A172 (cell line): ENCODE data around the gene ZNF556. TPM values are rescaled to one million over a fixed set of nuclear protein-coding genes. Genes with fewer than 3 reads are reported as not detected.
"Not testable (repeated sequence)": the region's sequence is repeated elsewhere in the genome, so short reads cannot be mapped to it uniquely, and the experiment has no call there.

ENCODE experiments used
- DNase-seq: peaks from one replicate; pipeline ENCODE4 v3.0.0-alpha.2; 2015; ENCODE audit warnings: low spot score
- total RNA-seq: library from RNA; depleted of rRNA; stranded (reverse); fragments of >200 nt; shearing (Covaris generic); gene quantifications from 2 replicates; pipeline ENCODE4 v1.2.3, GENCODE V29; 2014

Gene ZNF556
- total RNA-seq, 1 experiment from 2014 or later: not detected

- no peak for DNase-seq
Measured at GRCh38 chr19:2853015-2853606, 14.0 kb upstream of the ZNF556 start.

- DNase-seq: no peak
Measured at GRCh38 chr19:2854849-2855248, 12.3 kb upstream of the ZNF556 start.

DNA sequence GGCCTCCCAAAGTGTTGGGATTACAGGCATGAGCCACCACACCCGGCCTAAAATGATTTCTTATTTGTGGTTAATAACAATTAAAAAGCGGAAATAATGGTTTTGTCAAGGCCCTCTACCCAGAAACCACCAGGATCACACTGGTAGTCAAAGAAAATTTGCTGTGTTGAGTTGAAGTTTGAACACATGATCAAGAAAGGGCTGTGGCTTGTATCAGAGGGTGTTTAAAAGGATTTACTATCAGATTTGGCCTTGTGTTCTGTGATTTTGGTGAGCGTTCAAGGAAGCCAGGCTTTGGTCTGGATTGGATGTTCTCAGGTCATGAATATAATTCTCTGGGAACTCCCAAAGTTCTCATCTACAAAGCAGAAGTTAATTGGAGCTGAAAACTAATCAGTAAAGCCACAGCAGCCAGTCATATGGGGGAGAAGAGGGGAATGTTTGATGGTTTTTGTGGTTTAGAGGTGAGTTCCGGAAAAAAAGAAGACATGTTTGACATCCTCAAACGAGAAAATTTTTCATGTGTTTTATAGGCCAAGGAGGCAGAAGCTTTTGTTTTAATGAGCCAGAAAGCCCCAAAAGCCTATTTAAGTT is 10.6 kb upstream of the ZNF556 start:
- DNase-seq: no peak

- no peak for DNase-seq
Measured at GRCh38 chr19:2858864-2859263, 8.3 kb upstream of the ZNF556 start.

DNA sequence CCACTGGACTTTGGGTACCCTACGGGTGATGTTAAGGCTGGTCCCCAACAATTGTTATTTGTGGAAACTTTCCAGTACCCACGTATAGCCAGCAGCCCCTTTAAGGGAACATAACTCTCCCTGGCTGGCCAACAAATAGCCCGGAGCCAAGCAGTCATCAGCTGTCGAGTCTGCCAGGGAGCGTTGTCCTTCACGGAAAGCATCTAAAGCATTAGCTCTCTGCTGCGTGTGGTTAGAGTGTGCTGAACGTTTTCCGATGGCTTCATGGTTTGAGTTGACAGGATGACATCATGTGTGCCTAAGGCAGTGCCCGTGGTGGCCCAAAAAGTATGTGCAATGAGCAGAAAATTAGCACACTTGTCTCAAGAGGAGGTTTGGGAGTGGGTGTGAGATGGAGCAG is 3.3 kb upstream of the ZNF556 start:
- DNase-seq: no peak

DNA sequence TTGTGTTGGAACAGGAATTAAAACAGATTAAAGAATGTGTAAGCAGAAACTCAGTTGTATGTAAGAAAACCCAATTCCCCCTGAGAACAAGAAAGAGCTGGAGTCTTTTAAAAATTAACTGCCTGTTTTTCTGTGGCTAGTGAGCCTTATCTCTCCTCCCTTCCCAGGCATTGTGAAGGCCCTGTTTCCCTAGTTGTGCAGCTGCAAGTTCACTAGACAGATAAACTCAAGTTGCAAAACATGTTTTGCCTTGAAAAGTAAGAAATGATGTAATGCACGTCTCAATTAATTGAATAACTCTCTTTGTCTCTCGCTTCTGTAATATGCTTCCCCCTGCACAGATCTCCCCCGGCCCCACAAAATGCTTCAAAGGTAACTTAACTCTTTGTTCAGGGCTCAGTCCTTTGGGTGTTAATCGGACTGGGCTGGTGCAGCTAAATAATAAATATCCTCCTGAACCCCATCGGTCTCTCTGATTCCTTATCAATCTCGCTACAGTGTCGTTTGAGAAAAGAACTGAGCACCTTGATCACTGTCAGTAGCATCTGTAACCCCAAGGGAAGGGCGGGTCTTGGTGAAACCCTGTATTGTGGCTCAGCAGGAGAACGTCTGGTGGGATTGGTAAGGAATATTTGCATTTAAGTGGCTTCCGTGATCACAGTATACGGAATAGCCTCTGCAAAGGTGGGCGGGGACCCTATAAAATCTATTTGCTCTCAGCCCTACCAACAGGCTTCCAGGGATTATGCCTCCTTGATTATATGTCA is 1.6 kb upstream of the ZNF556 start:
- DNase-seq: no peak

DNA sequence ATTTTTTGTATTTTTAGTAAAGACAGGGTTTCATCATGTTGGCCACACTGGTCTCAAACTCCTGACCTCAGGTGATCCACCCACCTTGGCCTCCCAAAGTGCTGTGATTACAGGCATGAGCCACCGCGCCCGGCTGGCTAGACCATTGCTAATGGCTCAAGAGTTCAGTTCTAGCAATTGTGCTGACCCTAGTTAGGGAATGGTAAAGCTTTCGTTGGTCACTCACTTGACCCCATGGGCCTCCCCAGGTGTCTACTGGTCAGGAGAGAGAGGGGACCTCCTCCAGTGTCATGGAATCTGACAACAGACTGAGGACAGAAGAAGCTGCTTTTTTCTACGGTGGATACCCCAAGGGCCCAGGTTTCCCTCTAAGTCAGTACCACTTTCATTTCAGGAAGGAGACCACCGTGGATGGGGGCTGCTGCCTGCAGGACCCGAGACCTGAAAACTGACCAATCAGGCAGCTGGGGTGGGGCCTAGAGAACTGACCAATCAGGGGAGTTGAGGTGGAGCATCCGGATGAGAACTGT is 575 bp upstream of the ZNF556 start:
- DNase-seq: no peak

DNA sequence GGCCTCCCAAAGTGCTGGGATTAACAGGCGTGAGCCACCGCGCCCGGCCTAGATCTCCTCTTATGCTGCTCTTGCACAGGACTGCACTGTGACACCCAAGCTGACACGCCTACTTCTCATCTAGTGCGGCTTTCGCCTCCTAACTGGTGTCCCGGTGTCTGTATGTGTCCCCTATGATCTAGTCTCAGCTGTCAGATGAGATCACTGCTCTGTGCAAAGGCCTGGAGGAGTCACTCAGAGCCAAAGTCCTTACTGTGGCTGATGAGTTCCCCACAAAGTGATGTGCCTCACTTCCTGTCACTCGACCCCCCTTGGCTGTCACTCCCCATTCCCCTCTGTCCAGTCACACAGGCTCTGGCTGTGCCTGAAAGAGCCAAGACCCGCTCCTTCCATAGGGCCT is 2.5 kb downstream of the ZNF556 start:
- no peak for DNase-seq

DNA sequence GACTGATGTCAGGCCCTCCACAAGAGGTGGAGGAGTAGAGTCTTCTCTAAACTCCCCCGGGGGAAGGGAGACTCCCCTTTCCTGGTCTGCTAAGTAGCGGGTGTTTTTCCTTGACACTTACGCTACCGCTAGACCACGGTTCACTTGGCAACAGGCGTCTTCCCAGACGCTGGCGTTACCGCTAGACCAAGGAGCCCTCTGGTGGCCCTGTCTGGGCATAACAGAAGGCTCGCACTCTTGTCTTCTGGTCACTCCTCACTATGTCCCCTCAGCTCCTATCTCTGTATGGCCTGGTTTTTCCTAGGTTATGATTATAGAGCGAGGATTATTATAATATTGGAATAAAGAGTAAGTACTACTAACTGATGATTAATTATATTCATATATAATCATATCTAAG is 5.0 kb downstream of the ZNF556 start:
- not testable (repeated sequence) for DNase-seq

DNA sequence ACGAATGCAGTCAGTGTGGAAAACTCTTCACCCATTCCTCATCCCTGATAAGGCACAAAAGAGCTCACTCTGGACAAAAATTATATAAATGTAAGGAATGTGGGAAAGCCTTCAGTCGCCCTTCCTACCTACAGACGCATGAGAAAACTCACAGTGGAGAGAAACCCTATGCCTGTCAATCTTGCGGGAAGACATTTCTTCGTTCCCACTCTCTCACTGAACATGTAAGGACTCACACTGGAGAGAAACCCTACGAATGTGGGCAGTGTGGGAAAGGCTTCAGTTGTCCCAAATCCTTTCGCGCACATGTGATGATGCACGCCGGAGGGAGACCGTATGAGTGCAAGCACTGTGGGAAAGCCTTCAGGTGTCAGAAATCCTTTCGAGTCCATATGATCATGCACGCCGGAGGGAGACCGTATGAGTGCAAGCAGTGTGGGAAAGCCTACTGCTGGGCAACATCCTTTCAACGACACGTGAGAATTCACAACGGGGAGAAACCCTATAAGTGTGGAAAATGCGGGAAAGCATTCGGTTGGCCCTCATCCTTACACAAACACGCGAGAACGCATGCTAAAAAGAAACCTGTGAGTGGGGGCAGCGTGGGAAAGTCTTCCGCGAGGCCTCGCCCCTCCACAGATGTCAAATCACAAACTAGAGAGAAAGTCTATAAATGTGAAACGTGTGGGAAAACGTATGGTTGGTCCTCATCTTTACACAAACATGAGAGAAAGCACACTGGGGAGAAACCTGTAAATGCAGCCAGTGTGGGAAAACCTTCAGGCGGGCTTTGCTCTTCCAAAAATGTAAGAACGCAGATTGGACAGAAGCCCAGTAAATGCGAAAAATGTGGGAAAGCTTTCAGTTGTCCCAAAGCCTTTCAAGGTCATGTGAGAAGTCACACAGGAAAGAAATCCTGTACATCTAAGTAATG is 10.5 kb downstream of the ZNF556 start:
- DNase-seq: no peak

- DNase-seq: no peak
Measured at GRCh38 chr19:2883686-2884439, 16.7 kb downstream of the ZNF556 start.

- DNase-seq: no peak
Measured at GRCh38 chr19:2885736-2886135, 18.6 kb downstream of the ZNF556 start.

- DNase-seq: peak; percentile 84
Measured at GRCh38 chr19:2887391-2887914, 20.3 kb downstream of the ZNF556 start.

GRCh38 chr19:2888731-2889224 is 21.6 kb downstream of the ZNF556 start:
- DNase-seq: no peak

GRCh38 chr19:2890531-2890930 is 23.4 kb downstream of the ZNF556 start:
- DNase-seq: not testable (repeated sequence)

DNA sequence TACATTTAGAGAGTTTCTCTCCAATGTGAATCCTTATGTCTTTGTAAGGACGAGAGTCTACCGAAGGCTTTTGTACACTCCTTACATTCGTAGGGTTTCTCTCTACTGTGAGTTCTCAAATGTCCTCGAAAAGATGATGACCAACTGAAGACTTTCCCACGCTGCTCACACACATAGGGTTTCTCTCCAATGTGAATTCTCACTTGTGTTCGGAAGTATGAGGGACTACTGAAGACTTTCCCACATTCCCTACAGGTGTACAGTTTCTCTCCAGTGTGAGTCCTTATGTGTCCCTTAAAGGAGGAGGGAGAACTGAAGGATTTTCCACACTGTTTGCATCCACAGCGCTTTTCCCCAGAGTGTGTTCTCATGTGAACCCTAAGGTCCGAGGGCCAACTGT is 29.6 kb downstream of the ZNF556 start:
- no peak for DNase-seq

DNA sequence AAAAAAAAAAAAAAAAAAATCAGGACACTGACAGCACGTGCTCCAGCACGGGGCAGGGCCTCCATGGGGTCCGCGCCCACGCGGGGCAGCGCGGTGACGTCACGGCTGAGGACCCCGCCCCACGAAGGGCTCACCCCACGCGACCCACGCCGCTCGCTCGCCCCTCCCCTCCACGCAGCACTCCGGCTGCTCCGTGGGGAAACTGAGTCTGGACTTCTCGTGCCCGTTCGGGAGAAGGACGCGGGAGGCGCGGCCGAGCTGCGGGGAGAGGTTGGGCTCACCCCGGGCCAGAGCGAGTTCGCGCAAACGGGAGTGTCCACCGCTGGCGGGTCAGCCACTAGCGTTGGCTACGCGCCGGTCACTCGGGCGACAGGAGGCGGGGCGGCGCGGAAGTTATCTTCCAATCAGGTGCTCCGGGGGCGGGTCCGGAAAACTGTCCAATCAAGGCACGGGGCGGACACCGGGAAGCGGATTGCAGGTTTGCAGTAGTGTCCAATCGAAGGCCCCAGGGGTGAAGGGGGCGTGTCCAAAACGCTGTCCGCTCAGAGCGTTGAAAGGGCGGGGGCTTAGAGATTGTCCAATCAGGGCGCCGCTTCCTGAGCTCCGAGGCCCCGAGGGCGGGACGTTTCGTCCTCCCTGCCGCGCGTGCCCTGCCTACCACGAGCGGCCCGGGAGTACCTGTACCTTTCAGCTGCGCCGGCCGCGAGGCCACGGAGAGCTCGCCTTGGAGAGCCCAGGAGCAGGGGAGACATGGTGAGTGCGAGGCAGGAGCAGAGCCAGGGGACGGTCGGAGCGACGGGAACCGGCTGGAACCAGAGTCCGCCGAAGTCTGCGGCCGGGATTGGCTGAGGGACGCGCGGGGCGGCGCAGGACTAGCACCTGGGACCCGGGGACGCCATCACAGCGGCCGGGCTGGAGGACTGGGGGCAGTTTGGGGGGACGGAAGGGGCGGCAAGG is 33.4 kb downstream of the ZNF556 start, which contains the start of gene ZNF57:
TSS of gene ZNF57 (plus strand) at position 633 of the 957 bp plus-strand sequence. CDS start at position 751, 118 bp downstream.
- DNase-seq: peak; percentile 100

DNA sequence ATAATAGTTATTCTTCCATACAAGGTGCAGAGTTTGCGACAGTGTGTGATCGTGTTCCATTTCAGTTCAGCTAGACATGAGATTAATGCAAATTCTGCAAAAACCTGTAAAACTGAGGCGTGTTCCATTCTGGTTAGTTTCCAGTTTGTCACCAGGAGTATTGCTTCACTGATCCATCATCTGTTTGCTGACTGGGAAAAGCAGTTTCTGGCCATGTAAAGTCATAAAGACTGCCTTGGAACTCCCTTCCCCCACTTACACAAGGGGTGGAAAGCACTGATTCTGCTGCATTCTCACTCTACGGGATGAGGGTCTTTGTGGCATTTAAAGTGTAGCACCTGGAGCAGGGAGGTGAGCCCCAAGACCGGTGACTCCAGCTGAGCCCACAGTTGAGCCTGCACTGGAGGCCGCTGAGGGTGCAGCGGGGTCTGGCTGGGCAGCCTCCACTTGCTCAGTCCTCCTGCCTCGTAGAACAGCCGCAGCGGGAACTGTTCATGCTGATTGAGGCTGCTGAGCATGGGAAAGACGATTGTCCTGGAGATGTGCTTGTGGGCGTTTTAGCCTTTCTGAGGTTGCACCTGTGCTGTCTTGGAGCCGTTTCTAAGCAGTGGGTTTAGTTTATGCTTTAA is 35.6 kb downstream of the ZNF556 start:
- DNase-seq: no peak

- DNase-seq: not testable (repeated sequence)
Measured at GRCh38 chr19:2903326-2903725, 36.2 kb downstream of the ZNF556 start.
